OCI-LY3 (cell line): ENCODE data around the gene CLDN3.

Experiments used
- CTCF ChIP-seq: fragments of 200-600, 300-600 bp; sonication (generic); IDR thresholded peaks from 2 replicates; pipeline ENCODE4 v1.5.1; 2014; ENCODE audit warnings: antibody characterized with exemption, low read length, low read depth
- EZH2phosphoT487 ChIP-seq: fragments of 200-600 bp; shearing (Covaris generic); IDR thresholded peaks from 2 replicates; pipeline ENCODE4 v1.6.1; 2018; ENCODE audit warnings: antibody characterized with exemption, mixed run types, low read depth

DNA sequence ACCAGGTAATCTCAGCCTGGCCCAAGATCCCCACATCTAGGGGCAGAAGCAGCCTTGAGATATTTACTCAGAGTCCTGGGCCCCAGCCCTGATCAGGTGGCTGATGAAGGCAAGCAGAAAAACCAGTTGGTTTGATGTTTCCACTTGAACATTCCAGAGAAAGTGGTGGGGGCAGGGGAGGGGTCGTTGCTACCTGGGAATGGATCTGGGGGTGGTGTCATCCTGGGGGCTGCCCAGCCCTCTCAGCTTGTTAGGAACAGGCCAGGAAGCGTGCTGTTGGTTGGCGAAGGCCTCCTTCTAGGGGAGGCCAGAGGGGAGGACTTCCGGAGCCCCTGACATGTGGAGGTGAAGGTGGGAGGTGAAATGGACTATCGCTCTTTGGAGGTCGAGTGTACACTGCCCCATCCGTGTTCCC is 27.7 kb downstream of the CLDN3 start:
- TF ChIP-seq CTCF (no peak), EZH2phosphoT487 (no peak)
